HuH-7 (cell line): Measurements from ENCODE around the gene ACAP2.
A peak's percentile ranks its signal among the peaks of the same experiment; 100 is the strongest.
"Not testable (repeated sequence)": the region's sequence is repeated elsewhere in the genome, so short reads cannot be mapped to it uniquely, and the experiment has no call there.

Source experiments
- DNase-seq: peaks from one replicate; pipeline ENCODE4 v3.0.0; 2011; ENCODE audit warnings: low spot score

ACAP2 gene

DNA sequence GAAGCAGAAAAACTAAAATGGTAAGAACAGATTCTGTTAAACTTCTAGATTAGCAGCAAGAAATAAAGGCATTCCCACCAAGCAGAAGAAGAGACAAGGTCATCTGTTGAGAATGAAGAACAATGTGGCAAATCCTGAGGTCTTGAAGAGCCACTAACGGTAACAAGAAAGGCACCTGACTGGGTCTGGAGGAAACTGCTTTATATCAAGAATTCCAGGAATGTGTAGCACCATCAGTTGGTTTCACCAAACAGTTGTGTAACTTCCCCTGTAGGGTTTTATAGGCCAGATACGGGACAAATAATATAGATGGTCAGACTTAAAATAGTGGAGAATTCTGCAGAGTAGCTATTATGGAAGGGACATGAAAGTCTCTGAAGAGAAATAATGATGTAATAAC, 57.3 kb downstream of the ACAP2 start:
- no peak for DNase-seq

DNA sequence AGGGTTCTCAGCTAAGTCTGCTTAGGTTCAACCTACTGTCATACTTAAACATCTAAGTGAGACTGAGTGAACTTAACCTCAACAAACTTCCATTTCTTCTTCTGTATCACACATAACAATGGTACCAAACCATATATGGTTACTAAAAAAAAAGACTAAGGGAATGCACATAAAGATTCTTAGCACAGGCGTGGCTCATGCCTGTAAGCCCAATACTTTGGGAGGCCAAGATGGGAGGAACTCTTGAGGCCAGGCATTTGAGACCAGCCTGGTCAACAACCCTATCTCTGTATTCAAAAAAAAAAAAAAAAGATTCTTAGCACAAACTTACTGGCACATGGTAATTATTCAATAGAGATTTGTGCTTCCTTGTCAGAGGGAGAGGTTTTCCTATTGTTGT, 57.9 kb downstream of the ACAP2 start:
- no peak for DNase-seq

- DNase-seq = no peak
These were observed 70.6 kb downstream of the ACAP2 start for GRCh38 chr3:195372220-195372619.

GRCh38 chr3:195366200-195366925, 76.5 kb downstream of the ACAP2 start:
- no peak for DNase-seq

GRCh38 chr3:195365371-195365770, 77.4 kb downstream of the ACAP2 start:
- no peak for DNase-seq

- DNase-seq = not testable (repeated sequence)
These were observed 85.0 kb downstream of the ACAP2 start for GRCh38 chr3:195357797-195358196.

DNA sequence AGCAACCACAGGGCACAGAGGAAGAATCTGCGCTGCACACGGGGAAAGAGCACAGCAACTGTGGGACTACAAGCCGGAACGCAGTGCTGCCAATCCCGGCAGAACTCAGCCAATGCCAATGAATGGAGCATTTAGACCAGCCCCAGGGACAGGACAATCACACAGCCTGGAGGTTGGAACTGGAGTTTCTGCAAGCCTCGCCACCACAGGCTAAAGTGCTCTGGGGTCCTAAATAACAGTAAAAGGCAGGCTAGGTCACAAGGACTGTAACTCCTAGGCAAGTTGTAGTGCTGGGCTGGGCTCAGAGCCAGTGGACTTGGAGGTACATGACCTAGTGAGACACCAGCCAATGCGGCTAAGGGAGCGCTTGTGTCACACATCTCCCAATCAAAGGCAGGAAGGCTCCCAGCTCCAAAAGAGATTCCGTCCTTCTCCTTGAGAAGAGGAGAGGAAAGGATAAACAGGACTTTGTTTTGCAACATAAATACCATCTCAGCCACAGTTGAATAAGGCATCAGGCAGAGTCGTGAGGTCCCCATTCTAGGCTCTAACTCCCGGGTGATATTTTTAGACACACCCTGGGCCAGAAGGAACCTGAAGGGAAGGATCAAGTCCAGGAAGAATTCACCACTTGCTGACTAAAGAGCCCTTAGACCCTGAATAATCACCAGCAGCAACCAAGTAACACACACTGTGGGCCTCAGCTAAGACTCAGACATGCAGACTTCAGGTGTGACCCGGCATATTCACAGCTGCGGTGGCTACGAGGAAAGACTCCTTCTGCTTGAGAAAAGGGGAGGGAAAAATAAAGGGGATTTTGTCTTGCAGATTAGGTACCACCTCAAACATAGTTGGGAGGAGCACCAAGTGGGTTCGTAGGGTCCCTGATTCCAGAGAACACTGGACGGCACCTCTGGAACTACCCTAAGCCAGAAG, 86.4 kb downstream of the ACAP2 start:
- DNase-seq = no peak

GRCh38 chr3:195354009-195354408, 88.8 kb downstream of the ACAP2 start:
- DNase-seq = not testable (repeated sequence)

DNA sequence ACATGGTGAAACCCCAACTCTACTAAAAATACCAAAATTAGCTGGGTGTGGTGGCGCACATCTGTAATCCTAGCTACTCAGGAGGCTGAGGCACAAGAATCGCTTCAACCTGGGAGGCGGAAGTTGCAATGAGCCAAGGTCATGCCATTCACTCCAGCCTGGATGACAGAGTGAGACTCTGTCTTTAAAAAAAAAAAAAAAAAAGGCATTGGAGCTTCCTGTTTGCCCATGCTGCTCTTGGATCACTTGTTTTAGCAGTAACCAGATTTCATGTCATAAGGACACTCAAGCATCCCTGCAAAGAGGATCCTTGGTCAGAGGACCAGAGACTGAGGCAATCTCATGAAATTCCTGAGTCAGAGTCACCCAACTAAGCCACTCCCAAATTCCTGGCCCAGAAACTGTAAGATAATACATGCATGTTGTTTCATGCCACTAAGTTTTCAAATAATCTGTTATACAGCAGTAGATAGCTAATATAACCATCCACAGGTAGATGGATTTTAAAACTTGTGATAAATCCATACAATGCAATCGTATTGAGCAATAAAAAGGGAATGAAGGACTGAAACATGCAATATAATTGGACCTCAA, 89.8 kb downstream of the ACAP2 start:
- peak; percentile 6 for DNase-seq

- no peak for DNase-seq
These were observed 94.2 kb downstream of the ACAP2 start for GRCh38 chr3:195348426-195349115.

DNA sequence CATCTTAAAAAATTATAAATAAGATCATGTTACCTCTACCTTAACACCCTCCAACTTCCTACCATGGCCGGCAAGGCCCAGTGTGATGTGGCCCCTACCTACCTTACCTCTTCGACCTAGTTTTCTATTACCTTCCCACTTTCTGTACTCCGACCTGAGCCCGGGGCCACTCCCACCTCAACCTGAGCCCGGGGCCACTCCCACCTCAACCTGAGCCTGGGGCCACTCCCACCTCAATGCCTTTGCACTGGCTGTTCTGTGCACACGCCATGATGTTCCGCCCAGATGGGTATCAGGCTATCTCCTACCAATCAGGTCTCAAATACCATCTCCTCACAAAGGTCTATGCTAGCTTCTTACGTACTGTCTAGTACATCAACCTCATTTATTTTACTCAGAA, 105.1 kb downstream of the ACAP2 start:
- no peak for DNase-seq

DNA sequence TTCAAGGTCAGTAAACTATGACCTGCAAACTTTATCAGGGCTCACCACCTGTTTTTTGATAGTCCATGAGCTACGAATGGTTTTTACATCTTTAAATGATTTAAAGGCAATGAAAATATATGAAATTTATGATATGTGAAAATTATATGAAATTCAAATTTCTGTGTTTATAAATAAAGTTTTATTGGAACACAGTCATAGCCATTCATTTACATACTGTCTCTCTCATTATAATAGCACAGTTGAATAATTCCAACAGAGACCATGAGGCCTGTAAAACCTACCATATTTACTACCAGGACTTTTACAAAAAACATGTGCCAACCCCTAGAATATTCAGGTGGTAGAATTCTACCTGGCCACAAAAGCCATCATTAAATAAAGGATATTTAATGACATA, 107.9 kb downstream of the ACAP2 start:
- no peak for DNase-seq

DNA sequence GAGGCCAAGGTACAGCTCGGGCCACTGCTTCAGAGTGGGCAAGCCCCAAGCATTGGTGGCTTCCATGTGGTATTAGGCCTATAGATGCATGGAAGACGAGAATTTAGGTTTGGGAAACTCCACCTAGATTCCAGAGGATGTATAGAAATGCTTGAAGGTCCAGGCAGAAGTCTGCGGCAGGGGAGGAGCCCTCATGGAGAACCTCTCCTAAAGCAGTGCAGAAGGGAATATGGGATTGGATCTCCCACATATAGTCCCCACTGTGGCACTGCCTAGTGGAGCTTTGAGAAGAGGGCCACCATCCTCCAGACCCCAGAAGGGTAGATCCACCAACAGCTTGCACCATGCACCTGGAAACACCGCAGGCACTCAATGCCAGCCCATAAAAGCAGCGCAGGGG, 123.8 kb downstream of the ACAP2 start:
- DNase-seq = no peak

DNA sequence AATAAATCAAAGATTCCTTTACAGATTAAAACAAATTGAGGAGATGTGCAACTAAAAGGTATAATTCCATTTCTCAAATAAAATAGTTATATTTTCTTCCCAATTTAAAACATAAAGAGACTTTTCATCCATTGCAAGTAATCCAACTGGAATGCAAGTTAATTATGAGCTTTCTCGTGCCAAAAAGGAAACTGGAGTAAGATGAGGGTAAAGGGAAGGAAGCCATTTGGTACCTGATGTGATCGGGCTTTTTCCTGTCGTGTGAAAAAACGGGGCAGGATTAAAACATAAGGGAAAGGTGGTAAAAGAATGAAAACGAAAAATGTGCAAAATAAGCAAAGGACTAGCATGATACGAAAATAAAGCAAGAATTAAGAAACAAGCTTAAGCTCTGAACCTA, 130.1 kb downstream of the ACAP2 start:
- DNase-seq = no peak

GRCh38 chr3:195307711-195308110, 135.1 kb downstream of the ACAP2 start:
- DNase-seq = no peak

DNA sequence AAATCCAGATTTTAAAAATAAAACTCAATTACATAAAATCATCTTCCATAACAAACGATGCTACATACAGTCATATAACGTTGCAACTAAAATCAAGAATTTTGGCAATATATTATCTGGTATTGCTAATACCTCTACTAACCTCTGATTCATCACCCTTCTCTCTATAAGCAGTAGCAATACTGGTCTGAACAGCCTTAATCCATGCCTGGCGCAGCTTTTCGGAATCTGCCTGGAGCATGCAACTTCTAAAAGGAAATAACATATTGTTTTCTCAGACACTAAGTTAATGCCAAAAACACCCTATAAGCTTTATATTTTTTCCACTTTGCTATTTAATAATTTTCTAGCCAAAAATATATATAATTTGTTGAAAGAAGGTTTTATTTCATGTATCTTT, 136.5 kb downstream of the ACAP2 start:
- no peak for DNase-seq

DNA sequence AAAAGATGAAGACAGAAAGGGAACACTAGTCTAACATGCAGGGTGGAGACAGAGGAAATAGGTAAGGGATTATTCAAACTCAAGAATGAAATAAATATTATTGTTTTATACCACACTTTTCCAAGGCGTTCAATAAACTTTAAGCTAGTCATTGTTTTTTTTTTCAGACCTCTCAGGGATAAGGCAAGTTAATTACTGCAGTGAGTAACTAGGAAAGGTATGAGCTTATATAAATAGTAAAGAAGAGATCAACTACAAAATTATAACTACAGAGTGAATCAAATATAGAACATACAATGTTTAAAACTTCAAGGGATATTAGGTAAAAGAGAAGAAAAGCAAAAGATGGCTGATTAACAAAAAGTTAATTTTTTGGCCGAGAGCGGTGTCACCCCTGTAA, 140.4 kb downstream of the ACAP2 start:
- no peak for DNase-seq

DNA sequence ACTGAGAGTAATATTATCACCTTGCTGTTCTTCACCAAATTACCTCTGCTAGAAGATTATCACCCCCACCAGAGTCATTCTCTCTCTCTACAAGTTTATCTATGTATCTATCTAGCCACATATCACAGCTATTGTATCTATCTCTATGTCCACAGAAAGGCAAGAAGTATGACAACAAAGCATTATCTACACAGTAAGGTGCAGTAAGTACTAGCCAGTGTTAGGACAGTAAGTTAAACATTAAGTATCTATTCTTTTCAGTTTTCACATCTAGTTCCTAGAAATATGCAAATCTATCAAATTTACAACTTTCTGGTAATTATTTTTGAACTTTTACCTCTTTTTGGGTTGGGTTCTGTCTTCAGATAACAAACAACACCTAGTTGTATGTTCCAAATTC, 145.4 kb downstream of the ACAP2 start:
- no peak for DNase-seq

GRCh38 chr3:195296662-195297061, 146.2 kb downstream of the ACAP2 start:
- DNase-seq = no peak

- DNase-seq = no peak
These were observed 151.7 kb downstream of the ACAP2 start for GRCh38 chr3:195291121-195291520.

DNA sequence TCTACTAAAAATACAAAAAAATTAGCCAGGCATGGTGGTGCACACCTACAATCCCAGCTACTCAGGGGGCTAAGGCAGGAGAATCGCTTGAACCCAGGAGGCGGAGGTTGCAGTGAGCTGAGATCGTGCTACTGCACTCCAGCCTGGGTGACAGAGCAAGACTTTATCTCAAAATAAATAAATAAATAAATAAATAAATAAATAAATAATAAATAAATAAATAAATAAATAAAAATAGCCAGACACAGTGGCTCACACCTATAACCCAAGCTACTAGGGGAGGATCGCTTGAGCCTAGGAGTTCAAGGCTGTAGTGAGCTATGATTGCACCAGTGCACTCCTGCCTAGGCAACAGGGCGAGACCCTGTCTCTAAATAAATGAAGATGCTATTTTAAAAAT, 152.2 kb downstream of the ACAP2 start:
- DNase-seq = not testable (repeated sequence)

DNA sequence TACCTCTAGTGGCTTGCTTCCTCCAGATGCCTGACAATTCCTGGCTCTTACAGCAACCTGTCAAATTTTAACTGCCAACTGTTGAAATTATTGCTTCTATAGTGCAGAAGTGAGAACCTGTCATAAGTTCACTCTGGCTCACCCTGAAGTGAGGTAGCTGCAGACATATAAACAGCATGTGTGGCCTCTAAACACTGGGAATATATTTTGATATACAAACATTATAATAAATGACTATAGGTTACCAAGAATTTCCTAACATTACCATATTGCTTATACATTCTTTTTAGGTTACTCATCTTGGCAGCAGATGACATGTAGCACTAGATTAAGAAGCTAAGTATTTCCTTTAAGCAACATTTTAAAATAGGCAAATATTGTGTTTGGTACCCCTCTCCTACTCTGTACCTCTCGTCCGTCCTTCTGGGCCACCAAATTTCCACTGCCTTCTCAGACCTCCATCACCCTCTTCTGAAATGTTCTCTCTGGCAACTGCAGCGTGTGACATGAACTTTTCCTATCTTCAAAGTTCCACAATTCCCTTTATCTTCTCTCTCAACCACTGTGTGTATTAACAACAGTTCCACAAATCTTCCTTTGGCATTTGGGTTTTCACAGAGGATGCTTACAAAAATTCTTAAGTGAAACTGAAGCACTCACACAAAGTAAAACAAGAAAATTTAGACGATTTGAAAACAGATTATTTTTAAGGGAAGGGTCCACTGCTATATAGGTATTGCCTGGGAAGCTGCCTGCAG, 156.5 kb downstream of the ACAP2 start:
- no peak for DNase-seq
